Dermis blood vessel endothelial cell (primary cell): Measurements from ENCODE around the gene VAPB. TPM values are rescaled to one million over a fixed set of nuclear protein-coding genes. Genes with fewer than 3 reads are reported as not detected.
A peak's percentile ranks its signal among the peaks of the same experiment; 100 is the strongest.

Source experiments
- DNase-seq: peaks from one replicate; pipeline ENCODE4 v3.0.0; 2010
- total RNA-seq: library from RNA; depleted of rRNA; stranded (reverse); fragments of >200 nt; gene quantifications from 2 replicates; pipeline ENCODE4 v1.2.3, GENCODE V29; 2014

VAPB gene
- total RNA-seq, 1 donor from 2014 or later = 16.5 TPM

- no peak for DNase-seq
Observed at GRCh38 chr20:58466095-58466708, 77.2 kb downstream of the VAPB start.

GRCh38 chr20:58466729-58467571, 77.9 kb downstream of the VAPB start:
- DNase-seq = no peak

GRCh38 chr20:58467572-58468527, 78.8 kb downstream of the VAPB start:
- DNase-seq = no peak

GRCh38 chr20:58469616-58470015, 80.6 kb downstream of the VAPB start:
- no peak for DNase-seq

- DNase-seq = no peak
Observed at GRCh38 chr20:58470336-58471192, 81.5 kb downstream of the VAPB start.

GRCh38 chr20:58471193-58472164, 82.5 kb downstream of the VAPB start:
- no peak for DNase-seq

- no peak for DNase-seq
Observed at GRCh38 chr20:58472273-58473018, 83.4 kb downstream of the VAPB start.

GRCh38 chr20:58473453-58474425, 84.7 kb downstream of the VAPB start:
- DNase-seq = no peak

GRCh38 chr20:58475466-58475865, 86.4 kb downstream of the VAPB start:
- DNase-seq = no peak

- no peak for DNase-seq
Observed at GRCh38 chr20:58478141-58478805, 89.2 kb downstream of the VAPB start.

- no peak for DNase-seq
Observed at GRCh38 chr20:58479726-58480440, 90.9 kb downstream of the VAPB start.

- no peak for DNase-seq
Observed at GRCh38 chr20:58480551-58481336, 91.7 kb downstream of the VAPB start.

- DNase-seq = peak; percentile 81
Observed at GRCh38 chr20:58481481-58482021, 92.5 kb downstream of the VAPB start.

GRCh38 chr20:58482416-58482815, 93.4 kb downstream of the VAPB start:
- DNase-seq = peak; percentile 62

GRCh38 chr20:58483051-58483450, 94.0 kb downstream of the VAPB start:
- no peak for DNase-seq

GRCh38 chr20:58483470-58483869, 94.4 kb downstream of the VAPB start:
- no peak for DNase-seq
